HEK293T (cell line): ENCODE data around the gene WBP1.
"Not testable (repeated sequence)": the region's sequence is repeated elsewhere in the genome, so short reads cannot be mapped to it uniquely, and the experiment has no call there.

Experiments used
- ARNT ChIP-seq: fragments of 450-650 bp; IDR thresholded peaks from 2 replicates; pipeline ENCODE4 v1.6.1; 2017; ENCODE audit warnings: mild to moderate bottlenecking
- BHLHE40 ChIP-seq: fragments of 450-650 bp; IDR thresholded peaks from 2 replicates; pipeline ENCODE4 v1.6.1; 2016; ENCODE audit warnings: mild to moderate bottlenecking, moderate library complexity, borderline replicate concordance
- CTBP1 ChIP-seq: fragments of 450-650 bp; IDR thresholded peaks from 2 replicates; pipeline ENCODE4 v1.6.1; 2016; ENCODE audit warnings: borderline replicate concordance
- ELF4 ChIP-seq: fragments of 450-650 bp; IDR thresholded peaks from 2 replicates; pipeline ENCODE4 v1.6.1; 2017; ENCODE audit warnings: antibody characterized with exemption
- FOXA1 ChIP-seq: fragments of 450-650 bp; IDR thresholded peaks from 2 replicates; pipeline ENCODE4 v1.6.1; 2016; ENCODE audit warnings: mild to moderate bottlenecking
- FOXK2 ChIP-seq: fragments of 450-650 bp; IDR thresholded peaks from 2 replicates; pipeline ENCODE4 v1.6.1; 2016; ENCODE audit warnings: mild to moderate bottlenecking
- FOXM1 ChIP-seq: fragments of 450-650 bp; IDR thresholded peaks from 2 replicates; pipeline ENCODE4 v1.6.1; 2017; ENCODE audit warnings: mild to moderate bottlenecking, borderline replicate concordance
- HDGF ChIP-seq: fragments of 450-650 bp; IDR thresholded peaks from 2 replicates; pipeline ENCODE4 v1.6.1; 2017; ENCODE audit warnings: antibody characterized with exemption, borderline replicate concordance
- L3MBTL2 ChIP-seq: fragments of 450-650 bp; conservative IDR thresholded peaks from 2 replicates; pipeline ENCODE4 v1.6.1; 2016; ENCODE audit warnings: mild to moderate bottlenecking
- LEF1 ChIP-seq: fragments of 450-650 bp; IDR thresholded peaks from 2 replicates; pipeline ENCODE4 v1.6.1; 2017; ENCODE audit warnings: mild to moderate bottlenecking, borderline replicate concordance
- NFRKB ChIP-seq: fragments of 450-650 bp; IDR thresholded peaks from 2 replicates; pipeline ENCODE4 v1.6.1; 2016; ENCODE audit warnings: mild to moderate bottlenecking, moderate library complexity
- SP1 ChIP-seq: fragments of 450-650 bp; IDR thresholded peaks from 2 replicates; pipeline ENCODE4 v1.6.1; 2017
- SUZ12 ChIP-seq: fragments of 450-650 bp; IDR thresholded peaks from 2 replicates; pipeline ENCODE4 v1.6.1; 2016; ENCODE audit warnings: mild to moderate bottlenecking
- TF ChIP-seq, protein P1 (sequence below): fragments of 450-650 bp; IDR thresholded peaks from 2 replicates; pipeline ENCODE4 v1.6.1; 2016

DNA sequence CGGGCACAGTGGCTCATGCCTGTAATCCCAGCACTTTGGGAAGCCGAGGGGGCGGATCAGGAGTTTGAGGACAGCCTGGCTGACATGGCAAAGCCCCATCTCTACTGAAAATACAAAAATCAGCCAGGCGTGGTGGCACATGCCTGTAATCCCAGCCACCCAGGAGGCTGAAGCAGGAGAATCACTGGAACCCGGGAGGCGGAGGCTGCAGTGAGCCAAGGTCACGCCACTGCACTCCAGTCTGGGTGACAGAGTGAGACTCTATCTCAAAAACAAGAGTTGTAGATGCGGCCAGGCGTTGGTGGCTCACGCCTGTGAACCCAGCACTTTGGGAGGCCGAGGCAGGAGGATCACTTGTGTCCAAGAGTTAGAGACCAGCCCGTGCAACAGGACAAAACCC lies 12.5 kb downstream of the WBP1 start:
- TF ChIP-seq FOXA1, CTBP1, BHLHE40, L3MBTL2, FOXK2, ELF4, SP1, SUZ12, NFRKB, ARNT, HDGF, FOXM1, LEF1: not testable (repeated sequence)
- TF ChIP-seq, protein P1, sequence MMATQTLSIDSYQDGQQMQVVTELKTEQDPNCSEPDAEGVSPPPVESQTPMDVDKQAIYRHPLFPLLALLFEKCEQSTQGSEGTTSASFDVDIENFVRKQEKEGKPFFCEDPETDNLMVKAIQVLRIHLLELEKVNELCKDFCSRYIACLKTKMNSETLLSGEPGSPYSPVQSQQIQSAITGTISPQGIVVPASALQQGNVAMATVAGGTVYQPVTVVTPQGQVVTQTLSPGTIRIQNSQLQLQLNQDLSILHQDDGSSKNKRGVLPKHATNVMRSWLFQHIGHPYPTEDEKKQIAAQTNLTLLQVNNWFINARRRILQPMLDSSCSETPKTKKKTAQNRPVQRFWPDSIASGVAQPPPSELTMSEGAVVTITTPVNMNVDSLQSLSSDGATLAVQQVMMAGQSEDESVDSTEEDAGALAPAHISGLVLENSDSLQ: not testable (repeated sequence)
